Measurements from ENCODE around the gene KCTD6. TPM values are rescaled to one million over a fixed set of nuclear protein-coding genes. Genes with fewer than 3 reads are reported as not detected.

The KCTD6 gene
- total RNA-seq, 2 experiments from 2014 or later: 16.4 to 17.1 TPM

DNA sequence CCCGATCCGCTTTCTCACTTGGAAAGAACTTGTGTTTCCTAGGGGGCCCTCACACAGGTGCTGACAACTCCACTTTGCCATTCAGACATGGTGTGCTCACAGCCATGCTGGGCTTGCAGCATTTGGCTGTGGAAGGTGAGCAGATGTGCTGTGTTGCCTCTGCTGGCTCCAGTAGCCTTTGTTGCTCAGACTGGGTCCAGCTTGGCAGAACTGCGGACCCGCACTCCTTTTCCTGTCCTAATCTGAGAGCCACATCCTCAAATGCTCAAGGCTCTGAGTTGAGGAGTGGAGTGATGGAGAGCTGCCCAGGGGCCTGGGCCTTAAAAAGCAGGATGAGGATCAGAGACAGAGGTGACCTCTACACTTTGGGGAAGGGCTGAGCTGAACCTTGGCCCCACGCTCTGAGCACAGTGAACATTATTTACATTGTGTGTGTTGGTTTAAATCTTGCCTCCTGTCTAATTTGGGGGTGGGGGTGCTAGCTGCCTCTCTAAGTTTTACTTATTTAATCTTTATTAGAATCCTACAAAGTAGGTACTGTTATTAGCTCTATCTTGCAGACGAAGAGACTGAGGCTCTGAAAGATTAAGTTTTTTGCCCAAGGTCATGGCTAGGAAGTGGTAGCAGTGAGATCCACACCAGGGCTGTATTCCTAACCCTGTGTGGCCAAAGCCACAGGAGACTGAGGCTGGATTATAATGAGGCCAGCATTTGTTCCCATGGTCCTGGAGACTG is 27.9 kb downstream of the KCTD6 start:
- no peaks in the 10 kb centered on the region for H3K79me2 ChIP-seq (ENCODE audit: insufficient read depth, low read depth, low read length)
- no peaks in the 10 kb centered on the region for H4K20me1 ChIP-seq (ENCODE audit: insufficient read depth, low read length)
- intact Hi-C loops (cut with micrococcal nuclease; ENCODE audit: unreplicated experiment): no loop called here
- no peak for DNase-seq (ENCODE audit: low spot score)
- no peak overlapping the region for H3K4me2 ChIP-seq (ENCODE audit: low read length)
- no peak overlapping the region for H3K27ac ChIP-seq (ENCODE audit: low read depth, low read length, poor library complexity, severe bottlenecking)
- POLR2A ChIA-PET: interaction anchor here (0.5 to 1.5 kb wide), 2 partner anchors 12 to 19 kb away, joined by 3 to 4 read pairs; no protein-coding TSS in a partner anchor
- BruUV-seq (replicated peaks): no TSS peak
- TF ChIP-seq, protein P1, sequence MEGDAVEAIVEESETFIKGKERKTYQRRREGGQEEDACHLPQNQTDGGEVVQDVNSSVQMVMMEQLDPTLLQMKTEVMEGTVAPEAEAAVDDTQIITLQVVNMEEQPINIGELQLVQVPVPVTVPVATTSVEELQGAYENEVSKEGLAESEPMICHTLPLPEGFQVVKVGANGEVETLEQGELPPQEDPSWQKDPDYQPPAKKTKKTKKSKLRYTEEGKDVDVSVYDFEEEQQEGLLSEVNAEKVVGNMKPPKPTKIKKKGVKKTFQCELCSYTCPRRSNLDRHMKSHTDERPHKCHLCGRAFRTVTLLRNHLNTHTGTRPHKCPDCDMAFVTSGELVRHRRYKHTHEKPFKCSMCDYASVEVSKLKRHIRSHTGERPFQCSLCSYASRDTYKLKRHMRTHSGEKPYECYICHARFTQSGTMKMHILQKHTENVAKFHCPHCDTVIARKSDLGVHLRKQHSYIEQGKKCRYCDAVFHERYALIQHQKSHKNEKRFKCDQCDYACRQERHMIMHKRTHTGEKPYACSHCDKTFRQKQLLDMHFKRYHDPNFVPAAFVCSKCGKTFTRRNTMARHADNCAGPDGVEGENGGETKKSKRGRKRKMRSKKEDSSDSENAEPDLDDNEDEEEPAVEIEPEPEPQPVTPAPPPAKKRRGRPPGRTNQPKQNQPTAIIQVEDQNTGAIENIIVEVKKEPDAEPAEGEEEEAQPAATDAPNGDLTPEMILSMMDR (conservative IDR thresholded peaks at IDR 0.05; ENCODE audit: low read length): no peak
- TF ChIP-seq EZH2phosphoT487 (IDR thresholded peaks at IDR 0.05; ENCODE audit: borderline replicate concordance, low read depth, low read length): no peak
- H2AFZ ChIP-seq (ENCODE audit: low read length): no peak overlapping the region
- H3K9me2 ChIP-seq (ENCODE audit: insufficient read depth, low read length): no peaks in the 10 kb centered on the region
- H3K4me1 ChIP-seq (ENCODE audit: insufficient read depth, low read length, poor library complexity, severe bottlenecking): no peaks in the 10 kb centered on the region
- no peaks in the 10 kb centered on the region for H3K9me3 ChIP-seq (ENCODE audit: low read length)
- H3K4me3 ChIP-seq (ENCODE audit: low read depth, low read length, poor library complexity, severe bottlenecking): no peak overlapping the region
- H3K36me3 ChIP-seq (ENCODE audit: insufficient read depth, low read length): no peaks in the 10 kb centered on the region
- CTCF ChIA-PET (ENCODE audit: unreplicated experiment): no interaction called here

DNA sequence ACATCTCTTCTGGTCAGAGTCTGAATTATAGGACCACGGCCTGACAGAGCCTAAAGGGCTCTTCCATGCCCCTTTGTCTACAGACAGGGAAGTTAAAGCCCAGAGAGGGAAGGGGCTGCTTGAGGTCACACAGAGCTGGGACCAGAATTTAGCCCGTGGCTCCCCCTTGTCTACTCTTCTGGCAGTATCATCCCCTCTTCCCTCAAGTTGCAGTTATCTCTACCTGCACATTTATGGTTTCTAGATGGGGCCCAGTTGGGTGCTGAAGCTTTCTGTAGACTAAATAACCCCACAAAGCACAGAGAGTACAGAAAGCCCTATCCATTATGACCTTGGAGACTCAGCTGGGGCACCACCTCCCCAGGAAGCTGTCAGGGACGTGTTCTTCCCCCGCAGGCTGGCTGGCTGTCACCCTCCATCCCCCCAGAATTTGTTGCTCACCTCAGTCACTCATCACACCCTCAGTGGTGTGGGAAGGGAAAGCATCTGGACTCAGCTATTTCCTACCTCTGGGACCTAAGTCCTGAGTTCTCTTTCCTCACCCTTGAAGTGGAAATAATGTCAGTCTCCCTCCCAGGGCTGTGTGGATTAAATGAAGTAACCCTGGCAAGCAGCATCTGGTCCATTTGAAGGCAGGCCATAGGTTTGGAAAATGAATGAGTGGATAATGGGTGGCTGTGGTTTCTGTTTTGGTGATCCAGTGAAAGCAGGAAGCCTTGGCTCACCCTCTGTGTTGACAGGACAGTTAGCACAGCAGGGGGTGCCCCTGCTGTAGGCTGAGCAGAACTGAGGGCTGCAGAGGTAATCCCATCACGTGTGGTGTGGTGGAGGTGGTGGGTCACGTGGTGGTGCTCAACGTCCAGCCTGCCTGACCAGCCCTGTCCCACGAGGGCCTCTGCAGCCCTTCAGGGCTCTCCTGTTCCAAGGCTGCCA is 28.8 kb downstream of the KCTD6 start:
- CTCF ChIA-PET (ENCODE audit: unreplicated experiment): no interaction called here

More for the DNA sequence above, 28.8 kb downstream of the KCTD6 start:
- DNase-seq (ENCODE audit: low spot score): no peak
- H3K4me3 ChIP-seq (ENCODE audit: low read depth, low read length, poor library complexity, severe bottlenecking): no peak overlapping the region
- H2AFZ ChIP-seq (ENCODE audit: low read length): no peak overlapping the region
- H3K9me2 ChIP-seq (ENCODE audit: insufficient read depth, low read length): no peaks in the 10 kb centered on the region
- intact Hi-C loops (cut with micrococcal nuclease; ENCODE audit: unreplicated experiment): no loop called here
- H3K79me2 ChIP-seq (ENCODE audit: insufficient read depth, low read depth, low read length): no peaks in the 10 kb centered on the region
- no peak overlapping the region for H3K27ac ChIP-seq (ENCODE audit: low read depth, low read length, poor library complexity, severe bottlenecking)
- TF ChIP-seq, protein P1 (conservative IDR thresholded peaks at IDR 0.05; ENCODE audit: low read length): no peak
- TF ChIP-seq EZH2phosphoT487 (IDR thresholded peaks at IDR 0.05; ENCODE audit: borderline replicate concordance, low read depth, low read length): no peak
- no peaks in the 10 kb centered on the region for H4K20me1 ChIP-seq (ENCODE audit: insufficient read depth, low read length)
- BruUV-seq (replicated peaks): no TSS peak
- H3K9me3 ChIP-seq (ENCODE audit: low read length): no peaks in the 10 kb centered on the region
- H3K4me1 ChIP-seq (ENCODE audit: insufficient read depth, low read length, poor library complexity, severe bottlenecking): no peaks in the 10 kb centered on the region
- no peak overlapping the region for H3K4me2 ChIP-seq (ENCODE audit: low read length)
- H3K36me3 ChIP-seq (ENCODE audit: insufficient read depth, low read length): no peaks in the 10 kb centered on the region
- POLR2A ChIA-PET: interaction anchor here (0.5 to 1.5 kb wide), 2 partner anchors 13 to 20 kb away, joined by 3 to 4 read pairs; no protein-coding TSS in a partner anchor
